Activated CD8-positive, alpha-beta memory T cell treated with anti-CD3 and anti-CD28 coated beads, Interleukin-2, amount 50 U/mL, for 24 hours (primary cell): ENCODE results near the gene ING1.
A peak's percentile ranks its signal among the peaks of the same experiment; 100 is the strongest.
"Not testable (repeated sequence)": the region's sequence is repeated elsewhere in the genome, so short reads cannot be mapped to it uniquely, and the experiment has no call there.

Experiments used
- DNase-seq: peaks from one replicate; pipeline ENCODE4 v3.0.0-alpha.2; 2020; ENCODE audit errors: extremely low read depth

The ING1 gene

DNA sequence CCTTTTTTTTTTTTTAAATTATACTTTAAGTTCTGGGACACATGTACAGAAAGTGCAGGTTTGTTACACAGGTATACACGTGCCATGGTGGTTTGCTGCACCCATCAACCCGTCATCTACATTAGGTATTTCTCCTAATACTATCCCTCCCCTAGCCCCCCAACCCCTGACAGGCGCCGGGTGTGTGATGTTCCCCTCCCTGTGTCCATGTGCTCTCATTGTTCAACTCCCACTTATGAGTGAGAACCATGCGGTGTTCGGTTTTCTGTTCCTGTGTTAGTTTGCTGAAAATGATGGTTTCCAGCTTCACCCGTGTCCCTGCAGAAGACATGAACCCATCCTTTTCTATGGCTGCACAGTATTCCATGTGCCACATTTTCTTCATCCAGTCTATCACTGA, 17.7 kb upstream of the ING1 start:
- not testable (repeated sequence) for DNase-seq

DNA sequence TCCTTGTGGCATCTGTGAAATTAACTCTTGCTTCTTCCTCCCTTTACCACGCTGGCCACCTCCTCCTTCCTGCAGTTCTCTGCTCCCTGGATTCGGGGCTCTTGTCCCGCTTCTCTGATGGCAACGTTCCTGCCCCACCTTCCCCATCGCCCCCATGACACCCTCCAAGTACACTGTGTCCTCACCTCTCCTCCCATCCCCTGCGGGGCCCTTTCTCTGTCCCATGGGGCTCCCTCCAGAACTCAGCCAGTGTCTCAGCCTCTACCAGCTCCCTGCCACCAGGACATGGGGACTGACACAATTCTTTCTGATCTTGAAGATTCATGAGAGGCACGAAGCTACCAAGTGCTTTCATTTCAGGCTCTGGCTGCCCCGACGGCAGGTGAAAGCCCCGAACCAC, 16.7 kb upstream of the ING1 start:
- no peak for DNase-seq

DNA sequence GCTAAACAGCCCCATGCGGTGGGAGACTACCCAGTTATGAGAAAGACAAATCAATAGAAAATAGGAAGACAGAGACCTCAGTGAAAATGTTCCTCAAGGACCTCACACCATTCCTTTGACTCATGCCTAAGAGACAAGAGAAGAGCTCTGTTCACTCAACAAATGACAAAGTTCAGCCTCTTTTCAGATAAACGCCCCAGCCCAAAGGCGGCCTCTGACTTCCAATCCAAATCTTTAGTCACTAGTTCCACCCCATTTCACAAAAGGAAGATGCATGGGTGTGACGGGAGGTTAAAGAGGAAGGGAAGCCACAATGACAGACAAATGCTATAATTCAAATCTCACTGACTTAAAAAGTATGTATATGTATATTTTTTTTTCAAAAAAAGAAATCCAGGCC, 15.7 kb upstream of the ING1 start:
- no peak for DNase-seq

DNA sequence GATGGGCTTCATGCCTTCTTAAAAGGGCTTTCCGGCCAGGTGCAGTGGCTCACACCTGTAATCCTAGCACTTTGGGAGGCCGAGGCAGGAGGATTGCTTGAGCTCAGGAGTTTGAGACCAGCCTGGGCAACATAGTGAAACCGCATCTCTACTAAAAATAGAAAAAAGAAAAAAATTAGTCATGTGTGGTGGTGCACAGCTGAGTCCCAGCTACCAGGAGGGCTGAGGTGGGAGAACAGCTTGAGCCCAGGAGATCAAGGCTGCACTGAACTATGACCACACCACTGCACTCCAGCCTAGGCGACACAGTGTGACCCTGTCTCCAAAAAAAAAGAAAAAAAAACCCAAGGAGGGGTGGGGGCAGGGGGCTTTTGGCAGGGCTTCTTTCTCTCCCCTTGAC, 14.8 kb upstream of the ING1 start:
- no peak for DNase-seq

DNA sequence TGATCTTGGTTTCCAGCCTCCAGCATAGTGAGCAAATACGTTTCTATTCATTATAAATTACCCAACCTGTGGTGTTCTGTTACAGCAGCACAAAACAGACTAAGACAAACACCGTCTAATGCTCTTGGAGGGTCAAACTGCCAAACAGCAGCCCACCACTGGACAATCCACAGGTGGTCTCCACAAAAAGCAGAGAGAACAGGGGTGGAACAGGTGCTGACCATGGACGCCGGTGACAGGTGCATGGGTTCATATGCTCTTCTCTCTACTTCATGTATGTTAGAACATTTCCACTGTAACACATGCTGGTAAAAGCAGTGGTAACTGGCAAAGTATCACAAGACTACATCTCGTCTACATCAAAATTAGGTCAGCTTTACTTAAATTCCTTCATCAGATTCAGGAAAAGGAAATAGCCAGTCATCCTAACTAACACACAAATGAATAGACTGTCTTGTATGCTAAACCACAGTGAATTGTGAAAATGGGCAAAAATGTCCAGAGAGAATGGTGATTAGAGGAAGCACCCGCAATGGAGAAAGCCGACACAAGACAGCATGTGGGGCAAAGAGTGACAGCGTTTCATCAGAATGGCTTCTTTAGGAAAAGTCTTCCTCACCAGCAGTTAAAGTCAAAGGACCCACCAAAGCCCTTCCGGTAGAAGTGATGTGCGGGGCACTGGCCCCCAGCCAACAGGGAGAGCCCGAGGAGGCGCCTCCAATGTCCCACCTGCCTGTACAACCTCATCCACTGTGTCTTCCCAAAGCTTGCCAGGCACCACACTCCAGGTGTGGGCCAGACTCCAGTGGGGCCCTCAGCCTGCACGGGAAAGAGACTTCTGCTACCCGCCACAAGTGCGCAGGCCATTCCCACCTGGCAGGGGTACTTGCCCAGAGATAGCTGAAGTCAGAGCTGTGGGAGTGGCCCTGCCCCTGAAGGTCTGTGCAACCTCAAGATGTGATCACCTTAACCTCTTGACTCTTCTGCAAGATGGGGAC, 14.1 kb upstream of the ING1 start:
- no peak for DNase-seq

DNA sequence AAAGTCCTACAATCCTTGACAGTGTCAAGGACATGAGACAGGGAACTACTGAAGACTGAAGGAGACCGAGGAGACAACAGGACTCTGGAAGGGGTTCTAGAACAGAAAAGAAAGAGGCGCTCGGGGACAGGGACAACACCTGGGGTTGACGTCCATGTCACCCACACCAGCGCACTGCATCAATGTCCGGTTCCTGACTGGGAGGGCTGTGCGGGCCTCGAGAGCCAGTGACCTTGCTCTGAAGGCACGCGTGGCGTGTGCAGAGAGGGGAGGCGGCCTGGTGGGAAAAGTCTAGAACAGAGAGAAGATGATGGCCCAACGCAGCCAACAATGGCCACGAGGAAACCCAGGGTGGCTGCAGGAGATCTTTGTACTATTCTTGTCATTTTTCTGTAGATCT, 13.3 kb upstream of the ING1 start:
- DNase-seq: no peak

DNA sequence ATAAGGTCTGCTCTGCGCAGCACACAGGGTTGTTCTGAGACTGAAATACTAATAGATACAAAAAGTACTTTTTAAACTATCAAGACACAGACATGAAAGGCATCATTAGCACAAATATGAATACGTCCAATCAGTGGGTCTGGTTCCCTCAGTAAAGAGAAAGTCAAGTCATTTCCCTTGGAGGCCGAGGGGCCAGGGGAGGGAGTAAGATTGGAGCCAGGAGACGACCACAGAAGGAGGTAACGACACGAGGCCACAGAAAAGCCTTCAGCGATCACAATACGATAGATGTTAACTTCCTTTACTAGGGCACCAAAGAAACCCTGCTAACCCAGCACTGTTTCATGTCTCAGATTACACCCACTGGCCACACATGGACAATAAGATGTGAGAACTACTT, 12.9 kb upstream of the ING1 start:
- DNase-seq: no peak

DNA sequence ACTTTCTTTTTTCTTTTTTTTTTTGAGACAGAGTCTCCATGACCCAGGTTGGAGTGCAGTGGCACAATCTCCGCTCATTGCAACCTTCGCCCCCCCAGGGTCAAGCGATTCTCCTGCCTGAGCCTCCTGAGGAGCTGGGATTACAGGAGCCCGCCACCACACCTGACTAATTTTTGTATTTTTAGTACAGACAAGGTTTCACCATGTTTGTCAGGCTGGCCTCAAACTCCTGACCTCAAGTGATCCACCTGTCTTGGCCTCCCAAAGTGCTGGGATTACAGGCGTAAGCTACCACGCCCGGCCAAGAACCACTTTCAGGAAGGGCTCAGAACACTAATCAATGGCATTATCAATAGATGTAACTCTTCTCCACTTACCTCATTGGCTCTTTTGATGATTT, 12.4 kb upstream of the ING1 start:
- DNase-seq: not testable (repeated sequence)

DNA sequence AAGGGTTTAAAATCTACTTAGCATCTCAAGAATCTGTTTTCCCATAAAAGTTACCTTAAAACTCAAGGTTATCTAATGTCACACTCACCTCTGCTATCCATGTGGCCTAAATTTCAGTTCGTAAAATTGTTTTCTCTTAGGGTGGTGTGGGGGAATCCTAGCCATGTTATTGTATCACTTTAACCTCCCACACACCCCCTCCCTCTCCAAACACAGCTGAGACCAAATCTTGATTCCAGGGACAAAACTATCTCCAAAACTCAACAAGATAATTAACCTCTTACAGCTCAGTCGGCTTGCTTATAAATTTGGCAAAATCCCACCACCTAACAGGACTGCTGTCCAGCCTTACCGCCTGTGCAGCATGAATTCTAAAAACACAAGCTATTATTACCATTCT, 11.4 kb upstream of the ING1 start:
- DNase-seq: no peak

DNA sequence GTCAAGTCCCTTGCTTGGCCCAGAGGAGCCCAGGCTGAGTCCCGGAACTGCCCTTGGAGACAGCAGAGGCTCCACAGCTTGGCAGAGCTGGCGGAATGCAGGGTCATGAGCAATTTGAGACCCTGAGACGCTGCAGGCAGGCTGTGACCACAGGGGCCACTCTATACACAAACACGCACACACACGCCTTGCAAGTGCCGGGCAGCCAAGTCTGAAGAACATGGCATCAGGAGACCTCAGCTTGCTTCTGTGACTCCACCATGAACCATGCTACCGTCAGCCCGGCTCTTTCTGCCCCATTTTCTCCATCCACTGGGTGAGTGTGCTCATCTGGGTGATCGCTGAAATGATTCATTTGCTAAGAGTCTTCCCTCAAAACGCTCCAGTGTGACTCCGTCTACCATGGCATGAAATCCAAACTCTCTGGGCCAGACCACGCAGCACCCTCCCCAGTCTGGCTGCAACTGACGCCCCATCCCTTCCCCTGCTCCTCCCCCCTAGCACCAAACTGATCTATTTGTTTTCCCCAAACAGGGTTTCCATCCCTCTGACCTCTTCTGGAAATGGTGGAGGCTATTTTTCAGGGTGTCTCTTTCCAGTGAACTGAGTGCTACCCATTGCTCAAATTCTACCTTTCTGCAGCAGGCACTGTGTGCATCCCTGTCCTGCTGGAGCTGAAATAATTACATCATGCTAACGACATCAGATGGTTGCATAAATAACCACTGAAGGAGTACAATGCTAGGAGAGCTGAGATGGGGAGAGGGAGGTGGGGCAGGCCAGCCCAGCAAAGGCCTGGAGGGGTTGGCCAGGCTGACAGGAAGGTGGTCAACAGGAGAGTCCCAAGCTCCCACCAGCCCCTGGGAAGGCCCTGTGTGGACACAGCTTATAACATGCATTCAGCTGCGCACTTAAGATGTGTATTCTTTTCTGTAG, 10.6 kb upstream of the ING1 start:
- DNase-seq: no peak

DNA sequence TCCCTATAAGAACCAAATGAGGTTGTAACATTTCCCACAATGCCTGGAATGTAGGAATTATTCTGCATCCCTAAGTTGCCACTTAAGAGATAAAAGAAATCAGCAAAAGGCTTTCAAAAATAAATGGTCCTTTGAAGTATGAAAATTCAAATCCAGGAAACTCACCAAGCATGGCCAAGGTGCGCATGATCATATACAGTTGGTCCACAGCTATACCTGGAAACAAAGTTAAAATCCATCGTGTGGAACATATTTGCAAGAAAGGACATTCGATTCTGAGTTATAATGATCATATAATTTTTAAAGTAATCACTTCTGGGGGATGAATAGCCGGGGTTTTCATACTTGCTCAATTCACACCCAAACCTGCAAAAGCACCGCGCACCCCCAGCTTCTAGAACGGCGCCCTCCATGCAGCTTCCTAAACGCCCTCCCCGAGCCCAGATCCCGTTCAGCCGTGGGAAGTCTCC, 8.1 kb upstream of the ING1 start:
- DNase-seq: no peak

DNA sequence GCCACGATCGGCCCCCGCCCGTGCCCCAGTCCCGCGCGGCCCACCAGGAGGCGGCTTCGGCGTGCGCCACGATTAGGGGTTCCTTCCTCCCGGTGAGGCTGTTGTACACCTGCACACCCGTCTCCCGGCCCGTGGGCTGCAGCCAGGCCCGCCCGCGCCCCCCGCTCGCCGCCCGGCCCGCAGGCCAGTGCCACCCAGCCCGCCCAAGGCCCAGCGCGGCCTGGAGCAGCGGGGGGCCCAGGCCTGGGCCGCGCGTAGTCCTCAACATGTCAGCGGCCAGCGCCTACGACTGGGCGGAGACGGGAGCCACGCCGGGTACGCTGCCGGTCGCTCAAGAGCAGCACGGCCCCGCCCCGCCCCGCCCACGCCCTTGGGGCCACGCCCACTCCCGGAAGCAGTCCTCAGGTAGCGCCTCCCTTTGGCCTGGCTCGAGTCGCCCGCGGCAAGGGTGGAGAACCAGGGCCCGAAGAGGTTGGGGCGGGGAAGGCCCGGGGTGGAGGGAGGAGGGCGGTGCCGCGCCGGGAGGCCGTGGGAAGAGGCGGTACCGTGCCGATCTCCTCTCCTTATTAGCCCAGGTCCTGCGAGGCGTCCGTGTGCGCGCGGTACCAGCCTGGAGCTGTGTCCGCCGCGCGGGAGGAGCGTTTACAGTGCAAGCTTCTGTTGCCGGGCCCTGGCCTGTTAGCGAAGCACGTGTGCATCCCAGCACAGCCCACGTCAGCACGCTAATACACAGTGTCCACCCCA, 7.5 kb upstream of the ING1 start, which contains the start of gene CARS2:
TSS of gene CARS2 (minus strand) at position 291 of the 744 bp plus-strand sequence. CDS start at position 268, 23 bp downstream.
- peak; percentile 83 for DNase-seq

DNA sequence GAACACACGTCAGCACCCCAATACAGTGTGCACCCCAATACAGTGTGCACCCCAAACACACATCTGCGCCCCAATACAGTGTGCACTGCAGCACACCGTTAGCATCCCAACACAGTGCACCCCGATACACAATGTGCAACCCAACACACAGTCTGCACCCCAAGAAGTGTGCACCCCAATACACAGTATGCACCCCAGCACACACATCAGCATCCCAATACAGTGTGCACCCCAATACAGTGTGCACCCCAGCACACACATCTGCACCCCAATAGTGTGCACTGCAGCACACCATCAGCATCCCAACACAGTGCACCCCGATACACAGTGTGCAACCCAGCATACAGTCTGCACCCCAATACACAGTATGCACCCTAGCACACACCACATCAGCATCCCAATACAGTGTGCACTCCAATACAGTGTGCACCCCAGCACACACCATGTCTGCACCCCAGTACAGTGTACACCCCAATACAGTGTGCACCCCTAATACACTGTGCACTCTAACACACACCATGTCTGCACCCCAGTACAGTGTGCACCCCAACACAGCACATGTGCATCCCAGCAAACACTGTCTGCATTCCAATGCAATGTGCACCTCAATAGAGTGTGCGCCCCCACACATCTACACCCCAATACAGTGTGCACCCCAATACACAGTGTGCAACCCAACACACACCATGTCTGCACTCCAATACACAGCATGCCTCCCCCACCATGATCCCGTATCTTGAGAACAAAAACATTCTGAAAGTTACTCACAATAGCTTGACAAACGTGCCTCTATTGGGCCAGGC, 6.7 kb upstream of the ING1 start:
- DNase-seq: no peak

DNA sequence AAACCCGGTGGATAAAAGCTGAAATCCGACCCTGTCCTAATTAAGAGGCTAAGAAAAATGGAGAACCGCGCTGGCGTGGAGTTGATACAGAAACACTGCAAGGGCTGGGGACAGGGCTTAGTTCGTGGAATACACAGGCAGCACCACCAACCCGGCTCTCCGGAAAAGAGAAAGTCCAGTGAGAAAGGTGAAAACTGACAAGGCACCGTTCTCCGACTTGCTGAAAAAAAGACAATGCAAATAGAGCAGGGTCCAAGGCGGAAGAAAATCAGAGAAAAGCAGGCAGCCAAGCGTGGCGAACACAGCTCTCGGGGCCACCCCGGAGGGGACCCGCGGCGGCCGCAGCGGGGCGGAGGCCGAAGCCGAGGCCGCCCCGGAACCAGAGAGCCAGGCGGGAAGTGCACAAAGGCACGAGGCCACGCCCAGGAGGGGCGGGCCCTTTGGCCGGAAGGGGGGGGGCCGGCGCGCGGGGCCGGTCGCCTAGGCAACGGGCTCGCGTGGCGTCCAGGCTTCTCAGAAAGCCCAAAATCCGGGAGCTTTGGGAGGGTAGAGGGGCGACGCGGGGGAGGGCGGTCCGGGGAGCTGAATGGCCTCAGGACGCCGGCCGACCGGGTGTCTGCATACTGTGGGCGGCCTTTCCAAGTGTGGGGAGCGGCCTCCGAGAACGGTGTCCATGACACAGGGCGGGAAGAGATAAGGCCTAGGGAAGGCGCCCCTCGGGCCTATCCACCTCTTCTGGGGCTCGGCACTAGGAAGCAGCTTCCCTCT, 1.2 kb upstream of the ING1 start:
- no peak for DNase-seq

DNA sequence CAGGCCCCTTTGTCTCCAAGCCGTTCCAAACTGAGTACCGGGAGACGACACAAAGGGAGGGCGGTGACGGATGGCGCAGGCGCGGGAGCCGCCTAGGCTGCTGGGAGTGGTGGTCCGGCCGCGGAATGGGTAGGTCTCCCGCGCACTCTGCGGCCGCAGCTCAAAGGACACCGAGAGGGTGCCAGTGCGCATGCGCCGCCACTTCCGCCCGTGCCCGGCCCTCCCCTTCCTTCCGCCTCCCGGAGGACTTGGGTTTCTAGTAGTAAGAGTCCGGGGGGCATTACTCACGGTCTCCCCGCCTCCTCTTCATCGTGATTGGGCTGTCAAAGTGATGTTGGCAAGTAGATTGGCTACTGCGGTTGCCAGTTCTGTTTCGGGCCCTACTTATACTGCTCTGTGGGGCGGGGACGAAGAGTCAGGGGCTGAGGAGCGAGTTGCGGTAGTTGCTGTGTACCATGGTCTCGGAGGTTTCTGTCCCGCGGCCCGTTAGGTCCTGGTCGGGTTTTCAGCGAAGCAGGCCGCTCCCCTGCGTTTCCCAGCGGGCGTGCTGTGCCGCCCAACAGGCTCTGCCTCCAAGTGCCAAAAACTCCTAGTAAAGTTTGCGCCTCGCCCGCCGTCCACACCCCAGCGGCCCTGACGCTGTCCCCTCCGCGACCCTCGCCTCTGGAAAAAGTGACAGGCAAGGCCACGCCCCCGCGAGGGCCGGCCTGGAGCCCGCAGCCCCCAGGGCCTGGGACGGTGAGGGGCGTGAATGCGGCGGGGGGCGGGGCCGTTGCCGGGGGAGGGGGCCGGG, 455 bp upstream of the ING1 start:
- DNase-seq: peak; percentile 98

DNA sequence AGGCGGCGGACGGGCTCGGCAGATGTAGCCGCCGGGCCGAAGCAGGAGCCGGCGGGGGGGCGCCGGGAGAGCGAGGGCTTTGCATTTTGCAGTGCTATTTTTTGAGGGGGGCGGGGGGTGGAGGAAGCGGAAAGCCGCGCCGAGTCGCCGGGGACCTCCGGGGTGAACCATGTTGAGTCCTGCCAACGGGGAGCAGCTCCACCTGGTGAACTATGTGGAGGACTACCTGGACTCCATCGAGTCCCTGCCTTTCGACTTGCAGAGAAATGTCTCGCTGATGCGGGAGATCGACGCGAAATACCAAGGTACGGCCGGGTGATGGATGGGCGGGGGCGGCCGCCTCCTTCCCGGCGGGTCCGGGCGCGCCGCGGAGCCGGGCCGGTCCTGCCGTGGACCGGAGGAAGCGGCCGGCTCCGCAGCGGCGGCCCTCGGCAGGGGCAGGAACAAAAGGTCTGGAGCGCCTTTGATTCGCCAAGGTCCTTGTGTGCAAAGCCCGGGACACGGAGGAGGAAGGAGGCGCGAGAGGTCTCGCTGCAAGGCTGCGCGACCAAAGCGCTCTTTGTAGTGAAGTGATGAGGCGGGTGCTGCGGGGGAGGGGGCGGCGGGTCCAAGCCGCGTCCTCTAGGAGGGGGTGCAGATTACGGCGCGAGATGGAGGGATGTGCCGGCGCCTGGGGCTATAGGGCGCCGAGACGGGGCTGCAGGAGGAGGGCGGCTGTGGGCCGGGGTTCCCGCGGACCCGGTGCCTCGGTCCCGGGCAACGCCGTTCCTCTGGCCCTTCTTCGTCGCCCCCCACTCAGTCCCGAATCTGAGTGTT, 689 bp downstream of the ING1 start:
- no peak for DNase-seq

DNA sequence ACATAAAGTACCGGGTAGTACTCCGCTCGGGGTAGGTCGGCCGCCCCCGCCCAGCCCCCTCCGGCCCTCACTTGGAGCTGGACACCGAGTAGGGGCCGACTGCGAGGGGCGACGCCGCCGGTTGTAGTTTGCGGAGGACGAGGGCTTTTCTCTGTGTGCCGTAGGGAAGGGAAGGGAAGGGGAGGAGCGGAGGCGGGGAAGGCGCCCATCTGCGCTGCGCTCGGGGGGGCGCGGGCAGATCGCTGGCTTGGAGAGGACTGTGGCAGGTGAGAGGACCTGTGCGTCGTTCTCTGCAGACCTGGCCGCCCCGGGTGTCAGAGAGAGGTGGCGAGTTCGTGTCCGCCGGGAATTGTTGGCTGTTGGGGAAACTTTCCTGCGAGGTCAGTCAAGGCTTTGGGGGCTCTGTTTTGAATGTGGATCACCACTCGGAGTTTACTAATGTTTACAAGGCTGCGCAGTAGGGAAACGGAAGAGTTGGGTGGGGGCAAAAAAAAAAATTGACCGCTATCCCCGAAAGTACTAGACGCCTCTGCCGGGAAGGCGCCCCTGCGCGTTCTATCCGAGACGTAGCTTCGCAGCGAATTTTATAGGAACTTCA, 1.4 kb downstream of the ING1 start:
- DNase-seq: no peak
